HG03432 (cell line): Measurements from ENCODE around the gene COL23A1.

Experiments
- ATAC-seq: cut with Tn5 transposase; IDR thresholded peaks from one replicate; pipeline ENCODE4 v1.9.1; 2021; ENCODE audit warnings: mild to moderate bottlenecking, moderate library complexity; ENCODE audit not compliant: unreplicated experiment

The COL23A1 gene

GRCh38 chr5:178535299-178536175 lies 54.7 kb downstream of the COL23A1 start:
- ATAC-seq, result no peak

- ATAC-seq, result no peak
These were observed 57.1 kb downstream of the COL23A1 start for GRCh38 chr5:178533136-178533535.

GRCh38 chr5:178532666-178533065 lies 57.5 kb downstream of the COL23A1 start:
- no peak for ATAC-seq

GRCh38 chr5:178532236-178532635 lies 58.0 kb downstream of the COL23A1 start:
- no peak for ATAC-seq

GRCh38 chr5:178531786-178532185 lies 58.4 kb downstream of the COL23A1 start:
- ATAC-seq, result no peak

GRCh38 chr5:178530526-178530925 lies 59.7 kb downstream of the COL23A1 start:
- ATAC-seq, result no peak

- no peak for ATAC-seq
These were observed 61.1 kb downstream of the COL23A1 start for GRCh38 chr5:178529080-178529479.

GRCh38 chr5:178527458-178528307 lies 62.5 kb downstream of the COL23A1 start:
- no peak for ATAC-seq

GRCh38 chr5:178526773-178527457 lies 63.3 kb downstream of the COL23A1 start:
- ATAC-seq, result no peak

GRCh38 chr5:178525906-178526732 lies 64.1 kb downstream of the COL23A1 start:
- ATAC-seq, result no peak

GRCh38 chr5:178524093-178524882 lies 65.9 kb downstream of the COL23A1 start:
- no peak for ATAC-seq

GRCh38 chr5:178522361-178522760 lies 67.8 kb downstream of the COL23A1 start:
- ATAC-seq, result no peak

- no peak for ATAC-seq
These were observed 69.3 kb downstream of the COL23A1 start for GRCh38 chr5:178520851-178521250.

- ATAC-seq, result no peak
These were observed 70.4 kb downstream of the COL23A1 start for GRCh38 chr5:178519804-178520203.

- no peak for ATAC-seq
These were observed 71.0 kb downstream of the COL23A1 start for GRCh38 chr5:178519155-178519554.

- no peak for ATAC-seq
These were observed 73.5 kb downstream of the COL23A1 start for GRCh38 chr5:178516504-178517235.

- no peak for ATAC-seq
These were observed 74.3 kb downstream of the COL23A1 start for GRCh38 chr5:178515776-178516503.

GRCh38 chr5:178514851-178515418 lies 75.3 kb downstream of the COL23A1 start:
- ATAC-seq, result no peak
